Erythroblast (primary cell): ENCODE results near the gene CD300H.

ENCODE experiments used
- DNase-seq, 2 experiments: peaks; one replicate each; lab custom pipeline; 2025; lab: John Stamatoyannopoulos, UW
- GATA1 ChIP-seq: IDR thresholded peaks from 2 replicates; pipeline ENCODE4 v1.6.1; 2011; ENCODE audit warnings: low read depth, mild to moderate bottlenecking, control low read depth, low read length, moderate library complexity
- POLR2A ChIP-seq: IDR thresholded peaks from 2 replicates; pipeline ENCODE4 v1.6.1; 2011; ENCODE audit warnings: mild to moderate bottlenecking, low read length

Gene CD300H

GRCh38 chr17:74532115-74532514 is 35.2 kb downstream of the CD300H start:
- TF ChIP-seq POLR2A (no peak), GATA1 (no peak)
- no peak for DNase-seq

- TF ChIP-seq POLR2A = no peak
- no peak for TF ChIP-seq GATA1
- no peak for DNase-seq
These were observed 36.0 kb downstream of the CD300H start, which contains the start of gene CD300LB for GRCh38 chr17:74531231-74531761. CD300LB (minus strand) TSS chr17:74531475; CDS start chr17:74531350, 125 bp downstream.

GRCh38 chr17:74530831-74531150 is 36.5 kb downstream of the CD300H start:
- no peak for DNase-seq
- TF ChIP-seq POLR2A (no peak), GATA1 (no peak)

DNA sequence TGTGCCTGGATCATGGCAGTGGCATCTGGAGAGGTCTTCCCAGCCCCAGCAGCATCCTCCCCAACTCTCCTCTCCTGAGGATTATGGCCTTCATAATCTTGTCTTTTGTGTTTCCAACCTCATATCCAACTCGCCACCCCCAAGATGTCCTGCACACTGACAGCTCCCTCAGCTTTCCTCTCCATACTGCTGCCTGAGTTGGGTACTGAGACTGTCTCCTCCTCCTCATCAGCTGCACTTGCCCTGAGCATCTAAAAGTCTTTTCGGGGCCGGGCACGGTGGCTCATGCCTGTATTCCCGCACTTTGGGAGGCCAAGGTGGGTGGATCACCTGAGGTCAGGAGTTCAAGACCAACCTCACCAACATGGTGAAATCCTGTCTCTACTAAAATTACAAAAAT is 38.1 kb downstream of the CD300H start:
- no peak for DNase-seq
- TF ChIP-seq GATA1 (no peak), POLR2A (no peak)

GRCh38 chr17:74528491-74529199 is 38.7 kb downstream of the CD300H start:
- TF ChIP-seq GATA1 = no peak
- DNase-seq = no peak

DNA sequence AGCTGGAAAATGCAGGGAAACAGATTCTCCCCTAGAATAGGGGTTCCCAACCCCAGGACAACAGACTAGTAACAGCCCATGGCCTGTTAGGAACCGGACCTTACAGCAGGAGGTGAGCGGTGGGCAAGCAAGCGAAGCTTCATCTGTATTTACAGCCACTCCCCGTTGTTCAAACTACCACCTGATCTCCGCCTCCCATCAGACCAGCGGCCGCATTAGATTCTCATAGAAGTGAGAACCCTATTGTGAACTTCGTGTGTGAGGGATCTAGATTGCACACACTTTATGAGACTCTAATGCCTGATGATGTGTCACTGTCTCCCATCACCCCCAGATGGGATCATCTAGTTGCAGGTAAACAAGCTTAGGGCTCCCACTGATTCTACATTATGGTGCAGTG is 39.6 kb downstream of the CD300H start:
- TF ChIP-seq POLR2A = no peak
- no peak for TF ChIP-seq GATA1
- no peak for DNase-seq

- TF ChIP-seq GATA1 (no peak), POLR2A (no peak)
- no peak for DNase-seq
These were observed 40.2 kb downstream of the CD300H start for GRCh38 chr17:74527081-74527480.

DNA sequence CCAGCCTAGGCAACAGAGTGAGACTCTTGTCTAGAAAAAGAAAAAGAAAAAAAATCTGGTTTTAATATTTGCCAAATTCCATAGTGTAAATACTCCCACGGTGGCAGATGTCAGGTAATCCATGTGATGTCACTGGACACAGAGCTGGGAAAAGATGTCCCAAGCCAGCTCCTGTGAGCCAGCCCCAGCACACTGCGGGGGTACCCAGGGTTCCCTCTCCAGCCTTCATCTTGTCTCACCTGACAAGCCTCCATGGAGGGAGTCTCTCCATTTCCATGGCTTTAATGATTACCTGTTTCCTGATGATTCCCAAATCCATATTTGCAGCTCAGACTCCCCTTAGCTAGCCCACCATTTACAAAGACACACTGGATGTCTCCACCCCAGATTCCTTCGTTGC is 40.6 kb downstream of the CD300H start:
- TF ChIP-seq POLR2A (no peak), GATA1 (no peak)
- no peak for DNase-seq

DNA sequence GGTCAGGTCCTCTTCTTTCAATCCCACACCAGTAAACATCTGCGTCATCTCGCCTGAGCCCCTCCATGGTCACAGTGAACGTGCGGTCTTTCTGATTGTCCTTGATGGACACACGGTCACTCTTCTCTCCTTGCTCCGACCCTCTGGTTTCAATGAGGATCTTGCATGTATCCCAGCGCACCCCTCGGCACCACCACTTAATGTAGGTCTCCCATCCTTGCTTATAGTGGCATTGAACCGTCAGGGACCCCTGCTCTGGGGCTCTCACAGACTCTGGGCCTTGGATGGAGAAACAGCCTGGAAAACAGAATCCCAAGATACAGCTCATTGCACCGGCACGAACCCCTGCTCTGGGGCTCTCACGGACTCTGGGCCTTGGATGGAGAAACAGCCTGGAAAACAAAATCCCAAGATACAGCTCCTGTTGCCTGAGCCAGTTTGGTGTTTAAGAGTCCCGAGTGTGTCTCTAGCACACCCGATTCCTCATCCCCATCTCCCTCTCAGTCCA is 41.5 kb downstream of the CD300H start:
- DNase-seq = no peak
- TF ChIP-seq POLR2A (no peak), GATA1 (no peak)

GRCh38 chr17:74525465-74525725 is 41.9 kb downstream of the CD300H start:
- TF ChIP-seq GATA1 (no peak), POLR2A (no peak)
- DNase-seq = no peak

DNA sequence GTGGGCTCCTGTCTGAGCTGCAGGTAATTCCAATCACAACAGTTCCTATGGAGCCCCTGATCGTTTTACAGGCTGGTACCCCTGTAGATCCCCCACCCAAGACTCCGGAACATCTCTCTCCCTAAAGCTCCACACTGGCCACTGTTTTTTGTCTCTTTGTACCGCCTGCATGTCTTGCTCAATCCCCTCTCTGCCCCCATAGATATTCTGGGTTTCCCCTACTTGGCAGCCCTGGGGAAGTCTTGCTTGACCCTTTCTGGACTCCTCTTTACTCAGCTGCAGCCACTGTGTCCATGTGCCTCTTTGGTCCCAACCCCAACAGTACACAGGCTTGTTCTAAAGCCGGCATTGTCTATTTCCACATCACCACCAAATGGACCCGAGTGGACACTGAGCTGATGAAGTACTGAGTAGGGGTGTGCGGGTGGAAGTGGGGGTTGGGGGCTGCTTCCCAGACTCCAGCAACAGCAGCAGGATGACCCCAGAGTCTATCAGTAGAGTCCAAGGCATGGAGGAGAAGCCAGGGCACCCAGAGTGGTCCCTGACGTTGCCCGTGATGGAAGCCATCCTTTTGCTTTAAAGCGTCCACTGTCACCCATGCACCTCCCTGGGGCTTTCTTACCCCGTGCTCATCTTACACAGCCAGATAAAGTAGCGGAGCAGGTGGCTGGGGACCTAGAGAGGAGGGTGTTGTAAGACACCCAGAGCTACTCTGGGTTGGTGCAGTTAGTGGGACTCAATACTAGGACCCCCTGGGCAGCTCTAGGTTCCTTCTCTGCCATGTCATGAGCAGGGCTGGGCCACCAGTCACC is 42.5 kb downstream of the CD300H start:
- no peak for DNase-seq
- no peak for TF ChIP-seq GATA1
- TF ChIP-seq POLR2A = no peak

DNA sequence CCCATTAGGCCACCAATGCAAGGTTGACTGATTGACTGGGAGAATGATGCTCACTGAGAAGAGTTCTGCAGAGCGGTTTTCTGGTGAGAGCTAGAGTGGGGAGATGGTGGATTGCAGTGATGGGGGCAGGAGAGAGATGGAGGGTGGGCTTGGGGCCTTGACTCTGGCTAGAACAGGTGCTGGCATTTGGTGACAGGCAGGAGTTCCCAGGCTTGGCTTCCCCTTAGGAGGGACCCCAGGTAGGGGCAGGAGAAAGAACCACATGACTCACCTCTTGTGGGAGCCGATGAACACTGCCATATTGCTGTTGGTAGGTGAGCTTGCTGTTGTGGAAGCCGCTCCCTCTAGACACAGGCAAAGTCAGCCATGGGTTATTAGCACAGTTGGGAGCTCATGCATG is 44.0 kb downstream of the CD300H start:
- TF ChIP-seq POLR2A (no peak), GATA1 (no peak)
- DNase-seq = no peak

- no peak for TF ChIP-seq GATA1
- no peak for TF ChIP-seq POLR2A
These were observed 44.8 kb downstream of the CD300H start for GRCh38 chr17:74522381-74523105.

More at GRCh38 chr17:74522381-74523105, 44.8 kb downstream of the CD300H start:
- no peak for DNase-seq
